HG02852 (cell line): ENCODE results near the gene NREP.
"Not testable (repeated sequence)": the region's sequence is repeated elsewhere in the genome, so short reads cannot be mapped to it uniquely, and the experiment has no call there.

Experiments used
- ATAC-seq: cut with Tn5 transposase; IDR thresholded peaks from one replicate; pipeline ENCODE4 v1.9.1; 2021; ENCODE audit warnings: mild to moderate bottlenecking, moderate library complexity; ENCODE audit not compliant: unreplicated experiment

The NREP gene

GRCh38 chr5:111741278-111741677, 15.7 kb downstream of the NREP start:
- peak; percentile 80 for ATAC-seq

GRCh38 chr5:111739416-111739815, 17.6 kb downstream of the NREP start:
- ATAC-seq, result no peak

- no peak for ATAC-seq
These were observed 18.9 kb downstream of the NREP start for GRCh38 chr5:111738118-111738517.

- no peak for ATAC-seq
These were observed 19.3 kb downstream of the NREP start for GRCh38 chr5:111737716-111738115.

- ATAC-seq, result no peak
These were observed 21.3 kb downstream of the NREP start for GRCh38 chr5:111735583-111736270.

GRCh38 chr5:111734597-111734996, 22.4 kb downstream of the NREP start:
- ATAC-seq, result no peak

GRCh38 chr5:111734013-111734412, 23.0 kb downstream of the NREP start:
- ATAC-seq, result no peak

GRCh38 chr5:111733571-111733970, 23.4 kb downstream of the NREP start:
- no peak for ATAC-seq

GRCh38 chr5:111731638-111732037, 25.4 kb downstream of the NREP start:
- ATAC-seq, result no peak

GRCh38 chr5:111730659-111731382, 26.2 kb downstream of the NREP start:
- no peak for ATAC-seq

- ATAC-seq, result no peak
These were observed 28.1 kb downstream of the NREP start for GRCh38 chr5:111728941-111729340.

GRCh38 chr5:111726986-111727385, 30.0 kb downstream of the NREP start:
- ATAC-seq, result no peak

- ATAC-seq, result no peak
These were observed 34.9 kb downstream of the NREP start for GRCh38 chr5:111722140-111722539.

GRCh38 chr5:111720333-111720890, 36.6 kb downstream of the NREP start:
- no peak for ATAC-seq

- no peak for ATAC-seq
These were observed 37.2 kb downstream of the NREP start for GRCh38 chr5:111719773-111720172.

- not testable (repeated sequence) for ATAC-seq
These were observed 40.2 kb downstream of the NREP start for GRCh38 chr5:111716789-111717188.

GRCh38 chr5:111707630-111708164, 49.3 kb downstream of the NREP start:
- no peak for ATAC-seq

GRCh38 chr5:111706345-111706744, 50.6 kb downstream of the NREP start:
- ATAC-seq, result no peak

GRCh38 chr5:111704452-111705085, 52.4 kb downstream of the NREP start:
- ATAC-seq, result peak; percentile 48

GRCh38 chr5:111703662-111704061, 53.3 kb downstream of the NREP start:
- peak; percentile 96 for ATAC-seq

- no peak for ATAC-seq
These were observed 57.0 kb downstream of the NREP start for GRCh38 chr5:111699976-111700375.
